MG63 (cell line): Measurements from ENCODE around the gene MAD1L1. TPM values are rescaled to one million over a fixed set of nuclear protein-coding genes. Genes with fewer than 3 reads are reported as not detected.
"Not testable (repeated sequence)": the region's sequence is repeated elsewhere in the genome, so short reads cannot be mapped to it uniquely, and the experiment has no call there.

Experiments
- DNase-seq: peaks from one replicate; pipeline ENCODE4 v3.0.0-alpha.2; 2020
- H3K27me3 ChIP-seq: fragments of 250-450 bp; sonication (Bioruptor Pico); 2 replicates; pipeline ENCODE4 v1.5.1; 2020; ENCODE audit warnings: mild to moderate bottlenecking, moderate library complexity
- H3K36me3 ChIP-seq: fragments of 250-450 bp; sonication (Bioruptor Pico); 2 replicates; pipeline ENCODE4 v1.5.1; 2020; ENCODE audit warnings: mild to moderate bottlenecking, moderate library complexity
- H3K4me3 ChIP-seq: fragments of 250-450 bp; sonication (Bioruptor Pico); 2 replicates; pipeline ENCODE4 v1.5.1; 2020; ENCODE audit warnings: mild to moderate bottlenecking, moderate library complexity
- H3K9me3 ChIP-seq: fragments of 250-450 bp; sonication (Bioruptor Pico); 2 replicates; pipeline ENCODE4 v1.5.1; 2020; ENCODE audit warnings: mild to moderate bottlenecking, moderate library complexity
- total RNA-seq: library from RNA; depleted of rRNA; stranded (reverse); fragments of >200 nt; shearing (Covaris generic); gene quantifications from 2 replicates; pipeline ENCODE4 v1.2.3, GENCODE V29; 2014; ENCODE audit warnings: low replicate concordance

Gene MAD1L1
- total RNA-seq, 1 experiment from 2014 or later, result 65.1 TPM

DNA sequence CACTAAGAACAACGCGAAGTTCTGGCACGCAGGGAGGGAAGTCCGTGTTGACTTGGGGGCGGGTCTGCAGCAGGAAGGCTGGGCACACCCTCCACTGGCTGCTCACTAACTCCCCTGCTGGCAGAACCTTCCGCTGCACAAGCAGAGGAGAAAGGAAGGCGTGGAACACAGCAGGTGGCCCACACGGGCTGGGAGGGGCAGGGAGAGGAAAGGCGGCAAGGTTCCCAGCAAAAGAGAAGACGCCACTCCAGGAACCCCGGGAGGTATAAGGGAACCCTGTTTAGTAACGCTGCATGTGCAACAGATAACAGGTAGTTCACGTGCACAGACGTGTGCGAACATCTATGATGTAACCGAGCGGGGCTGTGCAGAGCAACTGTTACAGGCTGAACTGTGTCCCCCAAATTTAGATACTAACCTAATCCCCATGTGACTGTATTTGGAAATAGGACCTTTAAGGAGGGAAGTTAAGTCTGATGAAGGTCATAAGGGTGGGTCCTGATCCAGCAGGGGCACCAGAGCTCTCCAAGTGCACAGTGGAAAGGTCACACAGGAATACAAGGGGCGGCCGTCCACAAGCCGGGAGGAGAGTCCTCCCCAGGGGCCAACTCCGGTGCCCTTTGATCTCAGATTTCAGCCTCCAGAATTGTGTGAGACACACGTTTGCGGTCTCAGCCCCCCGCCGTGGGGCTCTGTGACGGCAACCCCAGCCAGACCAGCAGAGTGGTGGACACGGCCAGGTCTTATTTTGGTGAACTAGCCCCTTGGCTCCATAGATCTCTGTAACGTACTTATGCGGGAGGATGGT, 357.1 kb downstream of the MAD1L1 start:
- H3K36me3 ChIP-seq, H3K4me3 ChIP-seq, H3K9me3 ChIP-seq, DNase-seq, H3K27me3 ChIP-seq: not testable (repeated sequence)

- H3K9me3 ChIP-seq, H3K27me3 ChIP-seq, H3K4me3 ChIP-seq, H3K36me3 ChIP-seq, DNase-seq: not testable (repeated sequence)
These were observed 358.0 kb downstream of the MAD1L1 start for GRCh38 chr7:1874590-1875391.

DNA sequence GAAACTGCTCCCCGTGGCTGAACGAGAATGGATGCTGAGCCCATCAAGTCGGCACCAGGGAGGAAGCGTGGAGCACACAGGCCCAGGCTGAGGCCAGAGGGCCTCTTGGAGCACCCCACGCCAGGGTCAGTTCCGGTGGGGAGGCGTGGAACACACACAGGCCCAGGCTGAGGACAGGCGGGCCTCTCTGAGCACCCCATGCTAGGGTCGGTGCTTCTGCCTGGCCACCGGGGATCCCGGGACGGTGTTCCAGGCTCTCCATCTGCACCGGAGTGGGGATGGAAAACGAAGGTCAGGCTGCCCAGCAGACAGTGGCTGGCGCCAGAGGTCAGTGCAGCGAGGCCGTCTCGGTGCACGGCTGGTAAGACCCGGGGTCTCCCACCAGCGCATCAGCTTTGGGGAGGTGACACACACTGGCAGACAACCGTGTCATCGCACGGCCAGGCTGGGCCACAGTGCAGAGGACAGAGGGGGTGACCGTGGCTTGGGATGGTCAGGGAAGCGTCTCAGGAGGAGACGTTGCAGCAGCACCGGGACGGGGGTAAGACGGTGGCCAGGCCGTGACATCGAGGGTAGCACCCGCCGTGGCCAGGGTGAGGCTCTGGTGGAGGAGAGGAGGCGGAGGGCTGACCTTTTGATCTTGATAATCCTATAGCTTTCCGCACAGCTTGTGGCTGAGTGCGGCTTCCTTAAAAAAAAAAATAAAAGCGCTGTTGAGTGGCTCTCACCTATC, 358.7 kb downstream of the MAD1L1 start:
- DNase-seq, result no peak
- H3K27me3 ChIP-seq, result no peaks in the 10 kb centered on the region
- H3K9me3 ChIP-seq, result peaks cover 6% of the 10 kb centered on the region
- no peaks in the 10 kb centered on the region for H3K36me3 ChIP-seq
- no peak overlapping the region for H3K4me3 ChIP-seq

- H3K27me3 ChIP-seq, result no peaks in the 10 kb centered on the region
- no peak overlapping the region for H3K4me3 ChIP-seq
- no peaks in the 10 kb centered on the region for H3K36me3 ChIP-seq
- peaks cover 4% of the 10 kb centered on the region for H3K9me3 ChIP-seq
- DNase-seq, result no peak
These were observed 359.3 kb downstream of the MAD1L1 start for GRCh38 chr7:1873421-1873820.

- no peak for DNase-seq
- H3K9me3 ChIP-seq, result peaks cover 3% of the 10 kb centered on the region
- H3K27me3 ChIP-seq, result no peaks in the 10 kb centered on the region
- no peak overlapping the region for H3K4me3 ChIP-seq
- H3K36me3 ChIP-seq, result no peaks in the 10 kb centered on the region
These were observed 359.7 kb downstream of the MAD1L1 start for GRCh38 chr7:1873070-1873405.

- DNase-seq, result no peak
- Histone ChIP-seq H3K27me3 (no peaks in the 10 kb centered on the region), H3K4me3 (no peak overlapping the region), H3K36me3 (no peaks in the 10 kb centered on the region), H3K9me3 (no peaks in the 10 kb centered on the region; the same call in 1 of the 2 replicates)
These were observed 360.3 kb downstream of the MAD1L1 start for GRCh38 chr7:1872191-1873069.

- no peaks in the 10 kb centered on the region for H3K27me3 ChIP-seq
- no peak overlapping the region for H3K4me3 ChIP-seq
- H3K36me3 ChIP-seq, result no peaks in the 10 kb centered on the region
- H3K9me3 ChIP-seq, result no peaks in the 10 kb centered on the region
- no peak for DNase-seq
These were observed 363.2 kb downstream of the MAD1L1 start for GRCh38 chr7:1869452-1870130.

DNA sequence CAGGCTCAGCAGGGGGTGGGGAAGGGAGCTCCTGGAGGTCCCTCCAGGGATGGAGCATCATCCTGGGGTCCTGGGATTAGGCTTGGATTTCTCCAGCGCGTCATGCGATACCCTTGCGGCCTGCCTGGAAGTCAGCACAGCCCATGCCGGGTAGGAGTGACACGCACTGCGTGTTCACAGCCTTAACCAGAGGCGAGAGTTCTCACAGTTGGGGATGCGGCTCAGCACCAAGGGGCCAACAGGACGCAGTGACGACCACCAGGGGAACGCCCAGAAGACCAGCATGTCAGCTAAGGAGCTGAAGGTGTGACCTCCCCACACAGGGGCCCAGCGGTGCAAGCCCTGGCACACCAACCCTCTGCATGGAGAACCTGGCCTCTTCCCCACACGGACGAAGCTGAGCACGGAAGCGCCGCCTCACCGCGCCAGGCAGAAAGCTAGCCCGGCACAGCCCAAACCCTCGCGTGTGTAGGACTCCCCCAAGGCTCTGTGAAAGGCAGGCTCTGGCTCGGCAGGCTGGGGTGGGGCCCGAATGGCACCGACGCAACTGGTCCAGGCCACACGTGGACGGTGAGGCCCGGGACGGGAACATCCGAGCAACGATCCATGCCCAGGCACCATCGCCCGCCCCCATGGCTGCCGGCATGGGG, 364.1 kb downstream of the MAD1L1 start:
- H3K36me3 ChIP-seq, result no peaks in the 10 kb centered on the region
- no peaks in the 10 kb centered on the region for H3K27me3 ChIP-seq
- no peaks in the 10 kb centered on the region for H3K9me3 ChIP-seq
- no peak for DNase-seq
- no peak overlapping the region for H3K4me3 ChIP-seq

DNA sequence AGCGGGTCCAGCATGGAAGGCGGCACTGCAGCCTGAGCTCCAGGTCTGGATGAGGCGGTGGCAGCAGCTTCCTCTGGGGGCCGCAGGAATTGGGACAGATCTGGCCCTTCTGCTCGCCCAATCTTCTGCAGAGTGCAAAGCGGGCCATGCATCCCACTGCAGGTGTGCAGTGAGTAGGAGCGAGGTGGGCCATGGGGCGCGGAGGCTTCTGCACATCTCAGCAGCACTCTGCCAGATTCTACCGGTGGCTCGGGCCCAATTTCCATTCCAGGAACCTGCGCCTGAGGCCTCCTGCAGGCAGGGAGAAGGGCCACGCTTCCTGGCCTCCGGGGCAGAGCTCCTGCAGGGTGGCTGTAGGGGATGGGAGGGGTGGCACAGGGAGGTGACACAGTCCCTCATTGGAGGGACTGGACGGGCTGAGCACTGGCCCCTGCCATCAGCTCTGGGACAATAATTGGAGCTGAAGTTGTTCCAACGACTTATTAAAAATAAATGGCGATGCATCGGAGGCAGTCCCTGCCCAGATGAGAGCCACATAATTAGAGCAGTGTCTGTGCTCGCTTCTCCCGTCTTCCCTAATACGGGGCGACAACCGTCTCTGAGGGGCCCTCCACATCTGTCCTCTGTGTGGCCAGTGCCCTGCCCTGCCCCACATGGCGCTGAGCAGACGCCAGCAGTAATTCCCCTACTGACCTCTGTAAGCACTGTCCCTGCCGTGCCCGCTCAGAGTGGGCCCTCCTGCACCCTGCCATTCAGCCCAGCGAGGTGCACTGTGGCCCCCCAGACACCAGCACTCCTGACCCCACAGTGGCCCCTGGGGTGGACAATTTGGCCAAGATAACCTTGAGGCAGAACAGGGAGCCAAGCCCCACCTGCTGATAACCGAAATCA, 365.1 kb downstream of the MAD1L1 start:
- Histone ChIP-seq H3K4me3 (no peak overlapping the region), H3K36me3 (no peaks in the 10 kb centered on the region), H3K9me3 (no peaks in the 10 kb centered on the region), H3K27me3 (no peaks in the 10 kb centered on the region)
- DNase-seq, result no peak

DNA sequence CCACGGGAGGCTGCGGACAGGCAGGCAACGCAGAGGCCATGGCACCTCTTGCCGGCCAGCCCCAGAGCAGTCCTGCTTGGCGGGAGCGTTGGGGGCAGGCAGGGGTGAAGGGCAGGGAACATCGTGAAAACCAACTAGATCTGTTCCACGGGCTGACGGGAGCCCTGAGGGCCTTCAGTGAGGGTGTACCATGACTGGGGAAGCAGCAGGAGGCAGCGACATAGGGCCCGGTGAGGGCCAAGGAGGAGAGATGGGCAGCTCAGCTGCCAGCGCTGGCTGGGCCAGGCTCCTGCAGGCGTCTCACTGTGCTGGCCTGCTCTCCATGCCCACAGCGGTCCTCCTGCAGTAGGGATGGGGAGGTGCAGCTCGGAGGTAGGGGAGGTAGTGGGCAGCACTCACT, 366.1 kb downstream of the MAD1L1 start:
- H3K9me3 ChIP-seq, result no peaks in the 10 kb centered on the region

GRCh38 chr7:1865571-1866255, 367.0 kb downstream of the MAD1L1 start:
- H3K9me3 ChIP-seq, result no peaks in the 10 kb centered on the region
- DNase-seq, result no peak
- no peaks in the 10 kb centered on the region for H3K27me3 ChIP-seq
- H3K36me3 ChIP-seq, result no peaks in the 10 kb centered on the region
- no peak overlapping the region for H3K4me3 ChIP-seq

More for the DNA sequence above, 366.1 kb downstream of the MAD1L1 start:
- DNase-seq, result no peak
- H3K4me3 ChIP-seq, result no peak overlapping the region
- no peaks in the 10 kb centered on the region for H3K36me3 ChIP-seq
- no peaks in the 10 kb centered on the region for H3K27me3 ChIP-seq

DNA sequence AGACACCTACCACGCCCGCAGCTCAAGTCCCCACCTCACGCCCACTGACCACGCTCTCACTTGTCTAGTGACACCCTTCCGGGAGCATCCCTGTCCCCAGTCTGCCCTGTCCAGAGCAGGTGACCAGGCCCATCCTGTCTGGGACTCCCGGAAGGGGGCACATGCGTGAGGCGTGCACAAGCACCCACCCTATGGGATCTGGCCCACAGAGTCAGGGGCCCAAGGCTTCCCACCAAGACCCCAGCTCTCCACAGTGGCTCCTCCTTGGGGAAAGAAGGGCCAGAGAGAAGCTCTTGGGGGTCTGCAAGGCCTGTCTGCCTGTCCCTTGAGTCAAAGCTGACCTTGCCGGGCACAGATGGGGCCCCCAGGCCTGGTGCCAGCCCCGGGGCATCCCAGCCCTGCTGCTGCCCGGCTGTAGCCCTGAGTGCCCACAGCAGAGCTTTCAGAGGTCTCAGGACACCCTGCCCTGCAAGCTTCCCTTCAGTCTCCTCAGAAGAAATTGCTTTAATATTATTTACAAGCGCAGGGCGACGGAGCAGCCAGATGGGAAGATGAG, 367.7 kb downstream of the MAD1L1 start:
- Histone ChIP-seq H3K9me3 (no peaks in the 10 kb centered on the region), H3K4me3 (no peak overlapping the region), H3K36me3 (no peaks in the 10 kb centered on the region), H3K27me3 (no peaks in the 10 kb centered on the region)
- no peak for DNase-seq

- Histone ChIP-seq H3K9me3 (no peaks in the 10 kb centered on the region), H3K36me3 (no peaks in the 10 kb centered on the region), H3K27me3 (no peaks in the 10 kb centered on the region), H3K4me3 (no peak overlapping the region)
- no peak for DNase-seq
These were observed 368.4 kb downstream of the MAD1L1 start for GRCh38 chr7:1864161-1864940.
